BLaER1 (cell line): ENCODE measurements around the gene PPP1R36.

Source experiments
- H3K27ac ChIP-seq: shearing (Covaris generic); formaldehyde crosslinking; 2 replicates; pipeline ENCODE4 v1.8.1; 2022
- H3K27me3 ChIP-seq: shearing (Covaris generic); formaldehyde crosslinking; 2 replicates; pipeline ENCODE4 v1.8.1; 2022
- H3K36me3 ChIP-seq: shearing (Covaris generic); formaldehyde crosslinking; 2 replicates; pipeline ENCODE4 v1.8.1; 2022
- H3K4me1 ChIP-seq: shearing (Covaris generic); formaldehyde crosslinking; 2 replicates; pipeline ENCODE4 v1.8.1; 2022
- H3K4me2 ChIP-seq: shearing (Covaris generic); formaldehyde crosslinking; 2 replicates; pipeline ENCODE4 v1.8.1; 2022
- H3K4me3 ChIP-seq: shearing (Covaris generic); formaldehyde crosslinking; 2 replicates; pipeline ENCODE4 v1.8.1; 2022
- H3K9ac ChIP-seq: shearing (Covaris generic); formaldehyde crosslinking; 2 replicates; pipeline ENCODE4 v1.8.1; 2022
- H3K9me3 ChIP-seq: shearing (Covaris generic); formaldehyde crosslinking; 2 replicates; pipeline ENCODE4 v1.8.1; 2022
- H4K20me1 ChIP-seq: shearing (Covaris generic); formaldehyde crosslinking; 2 replicates; pipeline ENCODE4 v1.8.1; 2022
- Cebpa-rat ChIP-seq: shearing (Covaris generic); IDR thresholded peaks from 2 replicates; pipeline ENCODE4 v1.8.1; 2022

Gene PPP1R36

DNA sequence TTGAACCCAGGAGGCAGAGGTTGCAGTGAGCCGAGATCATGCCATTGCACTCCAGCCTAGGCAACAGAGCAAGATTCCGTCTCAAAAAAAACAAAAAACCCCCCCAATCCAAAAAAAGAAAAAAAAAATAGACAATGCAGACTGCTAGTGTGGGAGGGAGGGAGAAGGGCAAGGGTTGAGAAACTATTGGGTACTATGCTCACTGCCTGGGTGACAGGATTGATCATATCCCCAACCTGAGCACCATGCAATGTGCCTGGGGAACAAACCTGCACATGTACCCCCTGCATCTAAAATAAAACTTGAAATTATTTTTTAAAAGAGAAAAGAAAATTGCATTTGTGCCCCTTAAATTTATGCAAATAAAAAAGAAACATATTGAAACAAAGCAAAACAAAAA is 88.9 kb downstream of the PPP1R36 start:
- H3K27ac ChIP-seq, result no peak overlapping the region

More for the DNA sequence above, 88.9 kb downstream of the PPP1R36 start:
- no peaks in the 10 kb centered on the region for H3K27me3 ChIP-seq
- TF ChIP-seq Cebpa-rat, result no peak
- H3K4me2 ChIP-seq, result no peak overlapping the region
- H3K4me3 ChIP-seq, result no peak overlapping the region
- H4K20me1 ChIP-seq, result no peaks in the 10 kb centered on the region
- H3K36me3 ChIP-seq, result no peaks in the 10 kb centered on the region
- peaks cover 5% of the 10 kb centered on the region; the same call in 1 of the 2 replicates for H3K4me1 ChIP-seq
- H3K9ac ChIP-seq, result no peak overlapping the region
- H3K9me3 ChIP-seq, result no peaks in the 10 kb centered on the region
